Ishikawa (cell line): ENCODE data around the gene SPAG6.

Experiments
- CEBPB ChIP-seq: IDR thresholded peaks from 2 replicates; pipeline ENCODE4 v1.6.1; 2012
- CREB1 ChIP-seq: IDR thresholded peaks from 2 replicates; pipeline ENCODE4 v1.6.1; 2012; ENCODE audit warnings: low read depth
- EGR1 ChIP-seq: IDR thresholded peaks from 2 replicates; pipeline ENCODE4 v1.6.1; 2012
- EP300 ChIP-seq: IDR thresholded peaks from 2 replicates; pipeline ENCODE4 v1.6.1; 2012; ENCODE audit warnings: borderline replicate concordance
- FOXM1 ChIP-seq: IDR thresholded peaks from 2 replicates; pipeline ENCODE4 v1.6.1; 2012; ENCODE audit warnings: low read depth, borderline replicate concordance
- MAX ChIP-seq: IDR thresholded peaks from 2 replicates; pipeline ENCODE4 v1.6.1; 2012
- NFIC ChIP-seq: IDR thresholded peaks from 2 replicates; pipeline ENCODE4 v1.6.1; 2012
- RAD21 ChIP-seq: IDR thresholded peaks from 2 replicates; pipeline ENCODE4 v1.6.1; 2012; ENCODE audit warnings: low read depth
- TAF1 ChIP-seq: IDR thresholded peaks from 2 replicates; pipeline ENCODE4 v1.6.1; 2012; ENCODE audit warnings: low read depth, mild to moderate bottlenecking
- TCF12 ChIP-seq: IDR thresholded peaks from 2 replicates; pipeline ENCODE4 v1.6.1; 2012; ENCODE audit warnings: low read depth
- TEAD4 ChIP-seq: IDR thresholded peaks from 2 replicates; pipeline ENCODE4 v1.6.1; 2012
- USF1 ChIP-seq: IDR thresholded peaks from 2 replicates; pipeline ENCODE4 v1.6.1; 2012
- YY1 ChIP-seq: IDR thresholded peaks from 2 replicates; pipeline ENCODE4 v1.6.1; 2012; ENCODE audit warnings: low read depth
- ZBTB7A ChIP-seq: IDR thresholded peaks from 2 replicates; pipeline ENCODE4 v1.6.1; 2012; ENCODE audit warnings: low read depth
- TF ChIP-seq, protein P1 (sequence below): IDR thresholded peaks from 2 replicates; pipeline ENCODE4 v1.6.1; 2012; ENCODE audit warnings: low read depth, mild to moderate bottlenecking

SPAG6 gene

DNA sequence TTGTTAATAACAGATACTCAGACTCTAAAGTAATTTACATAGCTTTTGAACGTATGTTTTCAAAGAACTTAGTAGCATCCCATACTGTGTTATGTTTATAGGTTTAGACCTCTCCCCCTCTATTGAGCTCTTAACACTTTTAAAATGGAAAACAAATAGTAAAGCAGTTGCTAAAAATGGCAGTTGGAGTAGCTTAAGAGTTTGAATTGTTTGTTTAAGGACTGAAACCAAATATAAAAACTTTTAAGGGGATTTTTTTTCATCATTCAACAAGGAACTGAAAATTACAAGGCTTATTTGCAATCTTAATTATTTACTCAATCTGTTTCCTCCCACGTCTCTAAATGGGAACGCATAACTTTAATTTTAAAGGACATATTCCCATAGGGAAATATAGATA lies 1.6 kb upstream of the SPAG6 start:
- TF ChIP-seq USF1 (no peak), EP300 (no peak), RAD21 (no peak), FOXM1 (no peak), TEAD4 (no peak)

DNA sequence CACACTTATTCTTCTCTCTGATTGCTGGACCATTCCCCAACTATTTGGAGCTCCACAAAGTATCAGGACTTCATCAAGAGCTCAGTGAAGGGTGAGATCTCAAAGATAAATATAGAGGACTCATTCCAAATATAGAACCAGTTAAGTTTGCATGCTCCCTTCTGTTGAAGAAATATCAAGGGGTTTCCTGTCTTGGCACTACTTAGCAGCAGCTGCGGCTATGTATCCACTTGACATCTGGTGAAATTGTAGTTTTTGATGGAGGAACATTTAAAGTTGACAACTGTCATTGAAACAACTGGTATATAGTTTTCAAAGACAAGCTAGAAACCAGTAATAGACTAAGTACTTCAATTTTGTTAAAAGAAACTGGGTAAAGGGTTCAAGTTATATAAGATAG lies 1.0 kb upstream of the SPAG6 start:
- TF ChIP-seq TCF12 (no peak), CREB1 (no peak), EGR1 (no peak), TAF1 (no peak), RAD21 (no peak), TEAD4 (no peak), ZBTB7A (no peak), FOXM1 (no peak), CEBPB (no peak), USF1 (no peak), EP300 (no peak), YY1 (no peak)
- TF ChIP-seq, protein P1, sequence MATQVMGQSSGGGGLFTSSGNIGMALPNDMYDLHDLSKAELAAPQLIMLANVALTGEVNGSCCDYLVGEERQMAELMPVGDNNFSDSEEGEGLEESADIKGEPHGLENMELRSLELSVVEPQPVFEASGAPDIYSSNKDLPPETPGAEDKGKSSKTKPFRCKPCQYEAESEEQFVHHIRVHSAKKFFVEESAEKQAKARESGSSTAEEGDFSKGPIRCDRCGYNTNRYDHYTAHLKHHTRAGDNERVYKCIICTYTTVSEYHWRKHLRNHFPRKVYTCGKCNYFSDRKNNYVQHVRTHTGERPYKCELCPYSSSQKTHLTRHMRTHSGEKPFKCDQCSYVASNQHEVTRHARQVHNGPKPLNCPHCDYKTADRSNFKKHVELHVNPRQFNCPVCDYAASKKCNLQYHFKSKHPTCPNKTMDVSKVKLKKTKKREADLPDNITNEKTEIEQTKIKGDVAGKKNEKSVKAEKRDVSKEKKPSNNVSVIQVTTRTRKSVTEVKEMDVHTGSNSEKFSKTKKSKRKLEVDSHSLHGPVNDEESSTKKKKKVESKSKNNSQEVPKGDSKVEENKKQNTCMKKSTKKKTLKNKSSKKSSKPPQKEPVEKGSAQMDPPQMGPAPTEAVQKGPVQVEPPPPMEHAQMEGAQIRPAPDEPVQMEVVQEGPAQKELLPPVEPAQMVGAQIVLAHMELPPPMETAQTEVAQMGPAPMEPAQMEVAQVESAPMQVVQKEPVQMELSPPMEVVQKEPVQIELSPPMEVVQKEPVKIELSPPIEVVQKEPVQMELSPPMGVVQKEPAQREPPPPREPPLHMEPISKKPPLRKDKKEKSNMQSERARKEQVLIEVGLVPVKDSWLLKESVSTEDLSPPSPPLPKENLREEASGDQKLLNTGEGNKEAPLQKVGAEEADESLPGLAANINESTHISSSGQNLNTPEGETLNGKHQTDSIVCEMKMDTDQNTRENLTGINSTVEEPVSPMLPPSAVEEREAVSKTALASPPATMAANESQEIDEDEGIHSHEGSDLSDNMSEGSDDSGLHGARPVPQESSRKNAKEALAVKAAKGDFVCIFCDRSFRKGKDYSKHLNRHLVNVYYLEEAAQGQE = no peak

- TF ChIP-seq EGR1 (no peak), RAD21 (no peak), EP300 (no peak), USF1 (no peak), MAX (no peak)
Measured at GRCh38 chr10:22344781-22345300, 455 bp upstream of the SPAG6 start.

- TF ChIP-seq RAD21 = no peak
- no peak for TF ChIP-seq CEBPB
- TF ChIP-seq EGR1 = no peak
- TF ChIP-seq NFIC = no peak
- no peak for TF ChIP-seq EP300
- no peak for TF ChIP-seq USF1
- TF ChIP-seq TEAD4 = no peak
- no peak for TF ChIP-seq TAF1
- TF ChIP-seq MAX = no peak
- TF ChIP-seq, protein P1 = no peak
- TF ChIP-seq YY1 = no peak
- no peak for TF ChIP-seq TCF12
- no peak for TF ChIP-seq ZBTB7A
- no peak for TF ChIP-seq FOXM1
- no peak for TF ChIP-seq CREB1
Measured at GRCh38 chr10:22346096-22346661, 883 bp downstream of the SPAG6 start.

DNA sequence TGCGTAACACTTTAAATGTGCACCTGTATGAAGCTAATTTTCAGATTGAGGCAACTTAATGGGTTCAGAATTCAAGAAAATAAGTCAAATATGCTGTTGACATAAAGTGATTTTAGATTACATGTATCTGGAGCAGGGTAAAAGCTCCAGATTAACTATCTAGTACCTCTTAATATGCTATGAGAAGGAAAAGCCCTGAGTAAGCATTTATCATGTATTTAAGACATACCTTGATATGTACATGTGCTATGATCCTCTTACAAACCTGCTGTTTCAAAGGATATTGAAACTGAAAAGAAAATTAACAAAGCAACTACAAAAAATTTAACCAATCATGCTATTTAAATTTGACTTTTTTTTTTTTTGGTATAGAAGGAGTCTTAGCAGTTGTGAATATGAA lies 4.5 kb downstream of the SPAG6 start:
- TF ChIP-seq YY1 (no peak), CEBPB (no peak), USF1 (no peak), CREB1 (no peak), EGR1 (no peak), EP300 (no peak), FOXM1 (no peak)
